RKO (cell line): ENCODE data around the gene BTBD18.

Experiments
- DNase-seq: peaks from one replicate; pipeline ENCODE4 v3.0.0-alpha.2; 2016; ENCODE audit warnings: low spot score

The BTBD18 gene

DNA sequence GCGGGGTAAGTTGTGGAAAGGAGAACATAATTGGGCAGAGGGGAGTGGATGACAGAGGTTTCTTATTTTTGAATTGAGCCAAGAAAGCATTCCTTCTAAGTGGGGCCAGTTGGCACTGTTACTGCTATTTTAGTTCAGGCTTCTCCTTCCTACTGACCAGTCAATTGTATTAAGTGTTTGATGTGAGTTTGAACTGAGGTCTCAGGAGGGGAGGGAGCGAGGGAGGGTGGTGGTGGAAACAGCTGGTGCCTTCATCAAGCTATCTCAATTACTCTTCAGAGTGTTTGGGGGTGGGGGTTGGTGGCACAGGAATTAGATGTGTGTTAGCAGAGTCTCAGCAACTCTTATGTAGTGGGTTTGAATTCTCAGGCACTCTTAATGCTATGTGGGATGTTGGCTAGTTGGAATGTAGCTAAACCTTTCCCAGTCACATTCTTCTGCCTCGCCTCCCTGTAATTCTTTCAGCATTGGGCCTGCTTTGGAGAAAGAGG is 24.5 kb upstream of the BTBD18 start:
- no peak for DNase-seq

GRCh38 chr11:57775491-57775890 is 23.9 kb upstream of the BTBD18 start:
- DNase-seq, result no peak

DNA sequence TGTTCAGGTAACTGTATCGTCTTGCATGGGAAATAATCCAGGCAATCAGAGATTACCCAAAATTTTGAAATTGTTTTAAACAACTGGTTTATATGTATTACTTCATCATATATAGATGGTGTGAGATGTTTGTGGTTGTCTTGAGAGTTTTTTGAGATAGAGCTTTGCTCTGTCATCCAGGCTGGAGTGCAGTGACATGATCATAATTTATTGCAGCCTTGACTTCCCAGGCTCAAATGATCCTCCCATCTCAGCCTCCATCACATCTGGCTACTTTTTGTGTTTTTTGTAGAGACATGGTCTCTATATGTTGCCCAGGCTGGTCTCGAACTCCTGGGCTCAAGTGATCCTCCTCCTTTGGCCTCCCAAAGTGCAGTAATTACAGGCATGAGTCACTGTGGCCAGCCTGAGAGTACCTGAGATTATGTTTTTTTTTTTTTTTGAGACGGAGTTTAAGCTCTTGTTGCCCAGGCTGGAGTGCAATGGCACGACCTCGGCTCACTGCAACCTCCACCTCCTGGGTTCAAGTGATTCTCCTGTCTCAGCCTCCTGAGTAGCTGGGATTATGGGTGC is 21.5 kb upstream of the BTBD18 start:
- DNase-seq, result no peak

DNA sequence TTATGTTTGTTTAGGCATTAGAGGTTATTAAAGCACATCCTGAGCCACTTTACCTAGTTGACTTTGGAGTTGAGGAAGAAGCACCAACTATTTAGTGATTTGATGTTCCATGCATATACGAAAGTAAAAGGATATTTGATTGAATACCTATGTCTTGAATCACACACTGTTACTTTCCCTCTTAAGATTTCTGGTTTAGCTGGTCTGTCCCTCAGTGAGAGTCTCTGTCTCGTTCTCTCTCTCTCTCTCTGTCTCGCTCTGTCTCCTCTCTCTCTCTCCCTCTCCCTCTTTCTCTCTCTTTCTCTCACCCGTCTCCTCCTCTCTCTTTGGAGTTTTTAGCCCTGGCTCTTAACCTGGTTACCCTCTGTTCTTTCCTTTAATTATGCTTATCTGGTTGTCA is 20.9 kb upstream of the BTBD18 start:
- no peak for DNase-seq

DNA sequence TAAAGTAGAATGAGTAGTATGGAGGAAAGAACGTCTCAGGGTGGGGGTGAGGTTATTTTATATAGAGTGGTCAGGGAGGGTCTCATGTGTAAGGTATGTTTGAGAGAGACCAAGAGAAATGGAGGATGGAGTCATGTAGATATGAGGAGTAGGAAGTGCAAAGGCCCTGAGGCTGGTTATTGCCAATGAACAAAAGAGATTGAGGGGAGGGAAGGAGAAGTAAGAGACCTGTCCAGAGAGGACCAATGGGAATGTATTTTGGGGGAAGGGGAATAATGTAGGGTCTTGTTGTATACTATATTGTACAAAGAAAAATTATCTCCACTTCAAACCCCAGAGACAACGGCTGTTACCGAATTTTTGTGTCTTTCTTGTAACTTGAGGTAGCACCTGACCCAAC is 19.7 kb upstream of the BTBD18 start:
- DNase-seq, result no peak

DNA sequence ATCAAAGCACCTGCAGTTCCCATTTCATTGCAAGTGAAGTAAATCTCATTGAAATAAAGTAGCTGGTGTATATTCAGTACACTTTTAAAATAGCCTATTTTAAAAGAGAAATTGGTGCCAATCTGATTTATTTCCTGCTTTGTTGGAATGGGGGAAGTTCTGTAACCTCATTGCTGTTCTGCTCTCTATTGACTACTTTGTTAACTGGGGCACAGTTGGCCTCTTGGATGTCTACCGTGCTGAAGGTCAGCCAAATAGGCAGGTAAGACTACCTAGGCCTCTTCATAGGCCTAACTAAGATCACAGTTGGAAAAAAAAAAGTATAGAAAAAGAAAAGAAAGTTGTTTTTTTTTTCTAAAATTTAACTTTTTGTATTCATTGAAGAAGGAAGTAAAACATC is 19.2 kb upstream of the BTBD18 start:
- DNase-seq, result no peak

DNA sequence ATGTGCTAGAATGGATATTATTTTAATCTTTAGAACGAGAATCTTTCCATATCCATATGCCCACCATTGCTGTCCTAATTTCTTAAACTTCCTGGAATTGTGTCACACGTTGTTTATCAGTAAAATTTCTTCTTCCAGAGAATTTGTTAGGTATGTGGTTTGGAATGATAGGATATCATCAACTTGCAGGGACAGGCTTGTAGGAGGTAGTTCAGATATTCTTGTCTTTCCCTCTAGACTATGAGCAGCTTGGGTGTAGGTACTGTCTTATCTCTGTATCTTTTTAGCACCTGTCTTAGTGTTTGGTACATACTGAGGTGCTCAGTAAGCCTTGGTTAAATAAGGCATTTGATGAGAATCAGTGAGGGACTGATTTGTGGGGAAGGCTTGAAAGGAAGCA is 13.4 kb upstream of the BTBD18 start:
- no peak for DNase-seq

GRCh38 chr11:57764566-57764965 is 12.9 kb upstream of the BTBD18 start:
- DNase-seq, result no peak

DNA sequence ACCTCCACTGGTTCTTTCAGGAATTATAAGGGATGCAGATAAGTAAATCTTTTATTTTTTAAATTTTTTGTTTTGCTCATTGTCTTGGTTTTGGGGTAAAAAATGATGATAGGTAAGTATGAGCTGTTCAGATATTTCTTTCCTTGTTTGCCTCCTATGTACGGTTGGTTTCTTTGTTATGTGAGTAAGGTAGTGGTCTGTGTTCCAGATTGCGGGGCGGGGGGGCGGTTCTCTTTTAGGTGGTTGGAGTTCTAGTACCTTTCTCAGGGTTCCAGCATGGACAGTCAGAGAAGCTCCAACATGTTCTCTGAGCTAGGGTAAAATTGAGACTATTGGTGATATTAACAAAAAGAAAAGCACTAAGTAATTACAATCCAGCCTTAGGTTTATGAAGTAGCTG is 12.4 kb upstream of the BTBD18 start:
- no peak for DNase-seq

DNA sequence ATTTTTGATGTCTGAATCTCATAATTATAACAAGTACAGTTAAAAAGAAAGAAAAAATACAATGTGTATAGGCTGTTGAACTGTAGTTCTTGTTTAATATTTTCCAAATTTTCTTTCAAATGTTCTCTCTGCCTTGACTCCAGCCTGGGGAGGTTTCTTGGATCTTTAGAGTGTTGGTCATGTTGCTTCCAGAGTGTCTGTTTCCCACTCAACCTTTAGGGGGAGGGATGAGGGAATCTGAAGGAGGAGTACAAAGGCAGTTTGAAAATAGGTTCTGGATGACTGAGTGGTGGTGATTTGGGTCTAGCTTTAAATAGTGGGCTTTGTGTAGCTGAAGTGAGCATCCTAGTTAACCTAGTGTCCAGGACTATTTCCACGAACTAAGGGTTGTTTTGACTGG is 11.9 kb upstream of the BTBD18 start:
- peak; percentile 74 for DNase-seq

DNA sequence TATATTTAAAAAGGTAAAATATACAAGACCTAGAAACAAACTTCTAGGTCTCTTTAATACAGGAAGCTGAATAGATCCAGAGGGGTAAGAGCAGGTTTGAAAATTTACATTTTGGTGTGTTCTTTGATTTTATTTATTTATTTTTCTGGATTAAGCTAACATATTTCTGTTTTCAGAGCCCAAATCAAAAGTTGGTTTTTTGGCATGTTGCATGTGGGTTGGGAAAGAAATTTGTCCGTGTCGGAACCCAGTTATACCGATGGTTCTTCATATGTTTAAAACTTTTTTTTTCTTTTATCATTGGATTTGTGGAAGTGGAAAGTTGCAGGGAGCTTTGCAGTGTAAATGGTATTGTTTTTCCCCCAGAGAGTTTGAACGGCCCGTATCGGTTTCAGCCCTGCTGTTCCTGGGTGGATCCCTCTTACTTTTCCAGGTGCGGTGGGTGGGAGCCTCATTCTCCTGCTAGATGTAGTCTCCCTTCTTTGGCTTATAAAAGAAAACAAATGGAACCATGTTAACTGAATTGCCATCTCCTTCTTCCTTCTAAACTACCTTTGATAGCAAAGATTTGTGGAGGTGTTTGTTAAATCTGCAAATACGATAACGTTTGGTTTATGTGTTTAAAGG is 10.7 kb upstream of the BTBD18 start:
- DNase-seq, result peak; percentile 37

DNA sequence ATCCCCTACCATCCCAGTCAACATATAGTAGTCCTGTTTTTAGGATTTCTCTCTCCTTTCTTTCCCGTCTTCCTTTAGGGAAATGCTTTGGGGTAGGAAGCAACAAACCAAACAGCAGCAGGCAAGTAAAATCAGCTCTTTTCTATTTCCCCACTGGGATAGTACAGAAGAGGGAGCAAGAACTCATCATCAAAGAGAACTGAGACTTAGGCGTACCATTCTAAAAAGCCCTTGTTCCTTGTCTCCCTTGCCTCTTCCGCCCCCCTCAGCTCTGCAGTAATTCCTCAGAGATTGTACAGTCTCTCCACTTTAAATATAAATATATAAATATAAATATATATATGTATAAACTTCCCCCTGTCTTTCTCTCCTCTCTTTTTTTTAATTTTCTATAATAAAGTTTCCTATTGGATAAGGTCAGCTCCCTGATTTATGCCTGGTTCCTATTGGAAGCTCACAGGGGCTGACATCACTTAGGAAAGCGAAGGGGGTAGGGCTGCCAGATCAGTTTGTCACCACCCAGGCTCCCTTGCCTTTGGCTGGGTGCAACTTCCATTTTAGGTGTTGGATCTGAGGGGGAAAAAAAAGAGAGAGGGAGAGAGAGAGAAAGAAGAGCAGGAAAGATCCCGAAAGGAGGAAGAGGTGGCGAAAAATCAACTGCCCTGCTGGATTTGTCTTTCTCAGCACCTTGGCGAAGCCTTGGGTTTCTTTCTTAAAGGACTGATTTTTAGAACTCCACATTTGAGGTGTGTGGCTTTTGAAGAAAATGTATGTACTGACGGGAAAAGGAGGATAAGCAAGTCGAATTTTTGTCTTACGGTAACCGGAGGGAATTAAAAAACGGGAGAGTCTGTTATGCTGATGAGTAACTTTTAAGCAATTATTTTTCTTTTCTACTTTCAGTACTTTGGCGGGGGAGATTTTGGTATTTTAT is 9.9 kb upstream of the BTBD18 start, which contains the start of gene CTNND1:
TSS of gene CTNND1 (plus strand) at position 502 of the 934 bp plus-strand sequence. CDS start 29,677 bp downstream, outside the sequence.
- peak; percentile 98 for DNase-seq

- no peak for DNase-seq
Observed at GRCh38 chr11:57758174-57758573, 6.6 kb upstream of the BTBD18 start.

DNA sequence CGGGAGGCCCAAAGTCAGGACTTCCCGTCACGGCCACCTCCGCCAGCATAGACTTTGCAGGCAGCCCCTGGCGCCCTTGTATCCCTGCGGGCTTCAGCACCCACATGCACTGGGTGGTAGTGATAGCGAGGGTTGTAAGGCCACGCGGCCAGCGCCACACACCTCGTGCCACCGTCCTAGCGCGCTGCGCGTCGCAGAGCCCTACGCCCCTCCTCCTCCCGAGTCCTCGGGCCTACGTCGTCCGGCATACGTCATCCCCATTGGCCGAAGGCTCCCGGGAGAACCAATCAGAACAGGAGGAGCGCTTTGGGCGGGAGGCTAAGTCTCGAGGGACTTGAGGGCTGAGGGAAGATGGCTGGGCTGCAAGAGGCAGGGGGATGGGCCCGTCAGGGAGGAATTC is 1.3 kb upstream of the BTBD18 start:
- no peak for DNase-seq

DNA sequence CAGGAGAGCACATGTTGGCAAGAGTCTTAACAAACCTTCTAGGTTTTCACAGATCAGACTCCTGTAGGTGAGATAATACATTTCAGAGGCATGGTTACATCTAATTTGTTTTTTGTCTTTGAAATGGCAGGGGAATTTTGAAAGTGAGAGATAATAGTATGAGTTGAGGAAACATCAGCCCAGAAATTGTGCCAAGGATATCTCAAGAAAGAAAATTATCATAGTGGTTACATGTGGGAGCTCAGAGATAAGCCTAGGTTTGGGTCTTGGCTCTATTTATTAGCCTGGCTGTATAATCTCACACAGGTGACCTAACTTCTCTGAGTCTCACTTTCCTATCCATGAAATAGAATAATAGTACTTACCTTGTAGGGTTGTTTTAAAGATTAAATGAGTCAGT is 443 bp downstream of the BTBD18 start:
- no peak for DNase-seq

DNA sequence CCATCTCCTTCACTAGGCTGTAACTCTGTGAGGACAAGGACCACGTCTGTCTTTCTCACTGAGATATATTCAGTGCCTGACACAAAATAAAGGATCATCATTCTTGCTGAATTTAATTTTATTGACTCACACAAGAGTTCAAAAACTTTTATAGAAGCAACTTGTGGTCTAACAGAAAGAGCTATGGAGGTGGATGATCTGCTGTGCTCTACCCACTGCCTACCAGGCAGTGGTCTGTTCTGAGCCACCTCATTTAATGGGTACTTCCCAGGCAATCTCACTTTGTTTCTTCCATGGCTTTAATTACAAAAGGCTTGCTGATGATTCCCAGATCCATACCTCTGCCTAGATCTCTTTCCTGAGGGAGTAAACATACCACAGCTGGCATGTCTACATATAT is 4.7 kb downstream of the BTBD18 start:
- no peak for DNase-seq

DNA sequence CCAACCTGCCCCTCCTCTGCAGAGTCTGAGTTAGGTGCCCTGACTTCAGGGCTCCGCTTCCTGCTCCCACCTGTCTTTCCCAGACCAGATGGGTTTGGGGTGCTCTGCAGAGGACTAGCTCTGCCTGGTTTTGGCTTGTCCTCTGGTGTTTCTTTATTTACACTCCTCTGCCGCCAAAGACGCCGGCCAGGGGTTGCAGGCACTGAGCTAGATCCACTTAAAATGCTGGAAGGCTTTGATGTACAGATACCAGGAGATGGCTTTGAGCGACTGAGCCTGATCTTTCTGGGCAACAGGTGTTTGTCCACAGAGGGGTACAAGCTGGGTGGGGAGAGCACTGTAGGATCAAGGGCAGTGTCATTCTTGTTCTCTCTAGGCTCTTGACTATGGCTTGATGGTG is 6.4 kb downstream of the BTBD18 start:
- DNase-seq, result no peak

DNA sequence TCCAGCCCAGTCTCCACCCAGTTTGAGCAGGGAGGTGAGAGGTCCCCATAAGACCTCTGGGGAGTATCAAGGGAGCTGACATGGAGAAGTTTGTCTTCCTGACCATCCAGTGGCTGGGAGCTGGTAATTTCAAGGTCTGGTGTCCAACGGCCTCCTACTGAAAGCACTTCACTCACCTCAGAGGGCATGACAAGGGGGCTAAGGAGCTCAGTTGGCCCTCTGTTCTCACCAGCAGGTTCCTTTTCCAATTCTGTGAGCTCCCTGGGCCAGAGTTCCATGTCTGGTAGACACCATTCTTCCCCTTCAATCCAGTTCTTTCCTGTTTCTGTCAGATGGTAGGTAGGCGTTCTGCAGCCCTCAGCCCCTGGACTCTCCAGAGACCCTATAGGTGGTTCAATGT is 7.3 kb downstream of the BTBD18 start:
- DNase-seq, result no peak

GRCh38 chr11:57742087-57742452 is 9.5 kb downstream of the BTBD18 start:
- DNase-seq, result no peak

- DNase-seq, result peak; percentile 97
Observed at GRCh38 chr11:57741132-57742086, 10.2 kb downstream of the BTBD18 start, which contains the start of gene SELENOH. SELENOH (plus strand) TSS chr11:57741491; CDS start chr11:57741596, 105 bp downstream.

DNA sequence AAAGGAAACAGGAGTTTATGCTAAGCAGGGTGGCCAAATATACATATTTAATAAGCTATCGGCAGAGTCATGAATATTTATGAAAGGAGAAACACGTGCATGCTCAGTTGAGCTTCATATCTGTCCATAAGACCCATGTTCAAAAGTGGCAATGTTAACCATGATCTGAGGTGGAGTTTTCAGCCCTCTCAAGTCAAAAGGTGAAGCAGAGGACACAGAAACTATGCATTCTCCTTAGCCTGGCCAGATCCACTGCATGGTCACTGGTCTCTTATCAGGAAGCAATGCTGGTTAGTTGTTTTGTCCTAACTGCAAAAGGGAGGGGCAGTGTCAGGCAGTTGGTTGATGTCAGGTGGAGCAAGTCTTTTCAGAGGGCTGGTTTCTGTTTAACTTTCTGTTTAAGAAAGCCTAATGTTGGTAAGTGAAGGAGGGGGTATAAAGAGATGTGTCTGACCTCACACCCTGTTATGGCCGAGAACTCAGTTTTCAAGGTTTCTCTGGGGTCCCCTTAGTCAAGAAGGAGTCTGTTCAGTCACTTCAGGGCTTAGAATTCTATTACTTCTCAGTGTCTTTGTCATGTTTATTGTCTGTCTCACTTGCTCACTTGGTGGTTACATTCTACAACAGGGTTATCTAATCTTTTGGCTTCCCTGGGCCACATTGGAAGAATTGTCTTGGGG is 15.9 kb downstream of the BTBD18 start:
- DNase-seq, result no peak
